ENCODE measurements around the gene GATA6. TPM values are rescaled to one million over a fixed set of nuclear protein-coding genes. Genes with fewer than 3 reads are reported as not detected.

GATA6 gene
- total RNA-seq, 3 donors from 2014 or later, result 0.08 to 0.21 (median 0.14) TPM

GRCh38 chr18:22250591-22250996 lies 81.2 kb downstream of the GATA6 start:
- peaks cover 5% of the 10 kb centered on the region for H3K4me1 Mint-ChIP-seq (ENCODE audit: low read depth)
- DNase-seq, result no peak
- ATAC-seq, result no peak
- no peaks in the 10 kb centered on the region for H3K36me3 Mint-ChIP-seq (ENCODE audit: insufficient read depth)
- peaks cover 3% of the 10 kb centered on the region for H3K9me3 Mint-ChIP-seq
- H3K27me3 Mint-ChIP-seq (ENCODE audit: low read depth), result peaks cover 6% of the 10 kb centered on the region
- no peak overlapping the region for H3K4me3 Mint-ChIP-seq

Other genes with a start within 250 kb of the GATA6 start
- gene CTAGE1, start 248.3 kb downstream of the GATA6 start, total RNA-seq, result not detected